Measurements from ENCODE around the gene TCAP.

TCAP gene, protein sequence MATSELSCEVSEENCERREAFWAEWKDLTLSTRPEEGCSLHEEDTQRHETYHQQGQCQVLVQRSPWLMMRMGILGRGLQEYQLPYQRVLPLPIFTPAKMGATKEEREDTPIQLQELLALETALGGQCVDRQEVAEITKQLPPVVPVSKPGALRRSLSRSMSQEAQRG

DNA sequence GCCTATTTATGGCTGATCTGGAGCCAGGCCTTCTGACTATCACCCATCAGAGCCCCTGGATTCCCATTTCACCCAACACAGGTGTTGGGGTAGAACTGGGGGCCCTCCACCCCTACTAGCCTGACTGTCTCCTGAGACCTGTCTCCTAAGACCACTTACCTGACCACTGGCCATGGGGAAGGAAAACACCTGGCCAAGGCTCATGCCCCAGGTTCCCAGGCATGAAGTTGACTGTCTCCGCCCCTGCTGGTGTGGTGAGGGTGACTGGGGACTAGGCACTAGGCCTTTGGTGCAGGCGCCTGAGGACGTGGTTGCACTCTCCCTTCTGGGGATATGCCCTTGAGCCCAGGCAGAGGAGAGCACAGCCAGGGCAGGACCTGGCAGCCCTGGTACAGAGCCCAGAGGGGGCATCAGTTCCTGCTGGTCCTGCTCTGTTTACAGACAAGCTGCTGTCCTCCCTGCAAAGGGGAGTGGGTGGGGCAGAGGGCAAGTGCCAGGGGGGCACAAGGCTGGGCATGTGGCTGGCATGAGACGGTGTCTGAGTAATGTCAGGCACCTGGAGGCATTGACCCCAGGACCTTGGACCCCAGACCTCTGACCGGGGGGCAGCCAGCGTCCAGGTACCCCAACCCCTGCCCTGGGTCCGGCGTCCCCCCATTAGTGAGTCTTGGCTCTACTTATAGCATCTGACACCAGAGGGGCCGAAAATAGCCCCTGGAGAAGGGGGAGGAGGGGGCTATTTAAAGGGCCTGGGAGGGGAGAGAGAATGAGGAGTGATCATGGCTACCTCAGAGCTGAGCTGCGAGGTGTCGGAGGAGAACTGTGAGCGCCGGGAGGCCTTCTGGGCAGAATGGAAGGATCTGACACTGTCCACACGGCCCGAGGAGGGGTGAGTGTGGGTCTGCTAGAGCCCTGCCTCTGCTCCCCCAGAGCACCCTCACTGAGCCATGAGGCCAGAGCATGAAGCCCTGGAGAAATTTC lies at the start of gene TCAP:
TCAP (plus strand) TSS at position 769 of the 981 bp plus-strand sequence; CDS start at position 780, 11 bp downstream.
- no peak for DNase-seq (ENCODE audit: low spot score)

DNA sequence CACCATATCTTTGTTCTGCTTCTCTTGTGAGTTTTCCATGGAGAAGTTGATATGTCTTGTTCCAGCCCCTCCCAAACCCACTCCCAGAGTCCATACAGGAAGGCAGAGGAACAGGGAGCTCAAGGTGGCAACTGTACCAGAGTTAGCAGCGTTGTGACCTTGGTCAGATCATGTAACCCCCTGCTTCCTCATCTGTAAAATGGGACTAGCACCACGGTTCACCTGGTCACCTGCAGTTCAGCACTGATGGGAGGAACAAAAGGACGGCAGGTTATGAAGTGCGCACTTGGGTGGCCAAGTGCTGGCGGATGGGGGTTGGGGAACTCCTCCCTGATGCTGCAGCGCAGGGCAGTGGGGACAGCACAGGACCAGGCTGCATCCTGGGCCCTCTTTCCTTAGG lies 49.7 kb upstream of the TCAP start:
- DNase-seq (ENCODE audit: low spot score): no peak

DNA sequence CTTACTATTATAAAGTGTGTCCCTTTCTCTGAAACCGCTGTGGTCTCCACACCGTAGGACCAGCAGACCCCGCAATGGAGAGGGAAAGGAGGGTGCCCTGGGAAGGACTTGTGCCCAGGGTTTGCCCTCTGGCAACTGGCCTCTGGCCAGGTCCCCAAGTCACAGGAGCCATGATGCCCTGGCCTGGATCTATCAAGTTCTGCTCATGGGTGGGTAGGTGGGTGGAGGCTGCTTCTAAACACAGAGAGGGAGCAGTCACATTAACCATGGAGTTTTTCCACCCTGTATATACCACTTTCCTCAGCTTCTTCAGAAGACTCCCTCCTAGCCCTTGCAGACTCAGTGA lies 48.1 kb upstream of the TCAP start:
- no peak for DNase-seq (ENCODE audit: low spot score)

DNA sequence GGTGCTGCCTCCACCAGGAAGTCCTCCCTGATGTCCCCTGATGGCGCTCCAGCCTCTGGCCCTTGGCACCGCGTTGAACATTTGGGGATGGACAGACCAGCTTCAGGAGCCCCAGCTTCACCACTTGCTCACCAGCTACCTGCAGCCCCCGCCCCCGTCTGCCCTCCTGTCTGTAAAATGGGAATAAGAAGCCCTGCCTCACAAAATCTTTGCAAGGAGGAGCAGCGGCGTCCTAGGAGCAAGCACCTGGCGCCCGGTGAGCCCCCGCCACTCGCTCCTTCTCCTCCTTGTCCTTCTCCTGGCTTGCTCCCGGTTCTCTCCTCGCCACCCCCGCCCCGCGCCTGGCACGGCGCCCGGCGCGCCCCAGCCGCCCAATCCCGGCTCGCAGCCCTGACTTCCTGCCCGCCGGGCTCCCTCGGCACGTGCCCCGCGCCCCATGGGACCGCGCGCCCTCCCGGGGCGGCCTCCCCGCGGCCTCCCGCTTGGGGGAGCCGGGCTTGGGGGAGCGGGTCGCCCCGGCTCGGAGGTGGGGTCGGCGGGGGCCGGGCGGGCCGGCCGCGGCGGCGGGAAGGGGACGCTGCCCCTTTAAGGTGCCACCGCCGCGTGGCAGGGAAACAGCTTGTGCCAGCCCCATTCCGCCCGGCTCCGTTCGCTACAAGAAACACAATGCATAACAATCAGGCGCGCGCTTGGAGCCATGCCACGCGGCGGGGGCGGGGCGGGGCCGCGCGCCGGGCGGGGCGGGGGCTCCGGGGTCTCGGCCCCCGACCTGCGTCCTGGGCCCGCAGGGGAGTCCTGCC lies 47.5 kb upstream of the TCAP start:
- DNase-seq (ENCODE audit: low spot score): peak; percentile 53

DNA sequence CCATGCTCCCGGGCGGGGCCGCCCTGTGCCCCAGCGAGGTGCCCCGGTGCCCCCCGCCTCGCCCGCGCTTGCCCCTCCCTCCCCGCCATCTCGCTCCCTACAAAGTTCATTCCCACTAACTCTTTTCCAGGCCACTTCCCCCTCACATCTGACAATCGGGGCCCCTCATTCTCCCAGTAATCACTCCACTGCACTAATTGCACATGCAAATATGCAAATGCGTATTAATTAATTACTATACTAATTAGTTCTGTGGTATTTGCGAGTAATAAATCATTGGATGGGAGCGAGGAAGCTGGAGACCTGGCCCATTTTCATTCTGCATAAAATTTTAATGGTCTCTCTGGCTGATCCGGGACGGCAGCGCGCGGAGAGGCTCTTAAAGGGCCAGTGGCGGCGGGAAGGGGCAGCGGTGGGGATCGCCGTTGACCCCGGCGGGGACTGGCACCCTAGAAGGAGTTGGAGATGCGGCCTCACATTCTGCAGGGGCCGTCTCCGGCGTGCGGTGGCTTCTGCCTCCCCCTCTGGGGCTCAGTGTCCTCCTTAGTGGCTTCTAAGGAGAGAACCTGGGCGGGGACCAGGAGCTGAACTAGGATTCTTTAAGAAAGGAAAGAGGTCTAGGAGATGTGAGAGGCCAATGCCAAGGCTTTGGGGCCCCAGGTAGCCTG lies 46.8 kb upstream of the TCAP start:
- no peak for DNase-seq (ENCODE audit: low spot score)

DNA sequence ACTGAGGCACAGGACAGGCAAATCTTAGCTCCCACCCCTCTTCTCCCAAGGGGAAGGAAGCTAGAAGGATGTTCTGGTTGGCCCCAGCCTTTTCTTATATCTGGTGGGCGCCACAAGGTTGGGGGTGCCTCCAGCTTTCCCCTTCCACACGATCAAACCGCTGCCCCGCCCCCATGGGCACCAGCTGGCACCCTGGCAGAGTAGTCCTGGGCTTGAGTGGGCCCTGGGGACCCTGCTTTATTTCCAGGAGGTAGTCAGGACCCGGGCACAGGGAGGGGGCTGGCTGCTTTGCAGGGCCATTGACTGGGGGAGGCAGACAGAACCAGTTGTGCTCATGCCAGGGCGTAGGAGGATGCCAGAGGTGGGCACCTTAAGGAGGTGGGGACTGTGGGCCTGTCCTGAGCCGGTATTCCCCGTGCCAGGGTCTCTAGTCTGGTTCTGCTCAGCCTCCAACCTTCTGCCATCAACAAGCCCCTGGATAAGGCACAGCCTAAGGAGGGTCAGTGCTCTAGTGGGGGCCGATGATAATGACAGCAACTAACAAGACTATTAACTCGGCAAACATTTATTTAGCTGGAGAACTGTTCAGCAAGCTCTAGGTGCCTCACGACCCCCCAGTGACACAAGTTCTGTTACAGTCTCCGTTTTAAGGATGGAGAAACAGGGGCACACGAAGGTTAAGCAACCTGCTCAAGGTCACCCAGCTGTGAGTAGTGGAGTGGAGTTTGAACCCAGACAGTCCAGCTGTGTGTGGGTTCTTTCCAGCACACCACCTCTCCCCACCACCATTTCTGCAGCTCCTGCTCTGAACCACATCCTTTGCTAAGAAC lies 46.0 kb upstream of the TCAP start:
- no peak for DNase-seq (ENCODE audit: low spot score)

DNA sequence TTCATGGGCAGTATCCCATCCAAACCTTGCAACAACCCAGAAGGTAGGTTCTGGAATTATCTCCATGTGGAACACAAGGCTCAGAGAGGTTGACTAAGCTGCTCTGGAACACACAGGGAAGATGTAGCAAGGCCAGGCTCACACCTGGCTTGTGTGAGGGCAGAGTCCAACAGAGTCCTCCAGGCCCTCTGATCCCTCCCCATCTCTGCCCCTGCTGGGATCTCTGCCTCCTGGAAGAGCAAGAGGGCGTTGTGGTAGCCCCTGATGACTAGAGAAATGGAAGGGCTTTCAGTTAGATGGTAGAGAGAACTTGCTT lies 45.4 kb upstream of the TCAP start:
- no peak for DNase-seq (ENCODE audit: low spot score)

DNA sequence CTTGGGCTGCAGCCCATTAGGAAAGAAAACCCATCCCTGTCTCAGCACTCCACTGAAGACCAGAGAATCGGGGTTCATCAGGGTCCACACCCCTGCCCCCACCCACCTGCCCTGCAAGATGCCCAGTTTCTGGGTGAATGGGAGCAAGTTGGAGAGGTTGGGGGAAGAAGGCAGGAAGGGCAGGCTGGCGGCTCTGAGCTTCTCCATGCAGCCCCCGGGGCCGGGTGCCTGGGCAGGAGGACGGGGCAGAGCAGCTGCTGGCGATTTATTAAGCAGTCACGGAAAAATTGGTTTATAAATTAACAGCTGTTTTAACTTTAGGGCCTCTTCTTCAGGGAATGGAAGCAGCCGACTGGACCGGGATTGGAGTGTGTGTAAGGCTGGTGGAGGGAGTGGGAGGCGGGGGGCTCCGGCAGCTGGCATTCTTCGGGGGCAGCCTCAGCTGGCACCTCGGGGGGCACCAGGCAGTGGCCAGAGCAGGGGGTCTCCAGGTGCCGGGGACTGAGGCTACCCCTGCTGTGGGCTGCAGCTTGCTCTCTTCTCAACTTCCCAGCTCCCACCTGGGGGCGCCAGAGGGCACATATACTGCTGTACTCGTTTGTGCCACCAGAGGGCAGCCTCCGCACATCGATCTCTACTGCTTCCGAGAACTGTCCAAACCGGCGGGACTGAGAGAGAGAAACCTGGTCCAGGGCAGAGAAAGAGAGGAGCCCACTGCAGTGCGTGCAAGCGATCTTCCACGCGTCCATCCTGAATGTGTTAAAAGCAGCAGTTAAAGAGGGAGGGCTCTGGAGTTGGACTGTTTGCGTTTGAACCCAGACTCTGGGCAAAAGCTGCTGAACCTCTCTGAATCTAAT lies 43.4 kb upstream of the TCAP start:
- DNase-seq (ENCODE audit: low spot score): peak; percentile 94

DNA sequence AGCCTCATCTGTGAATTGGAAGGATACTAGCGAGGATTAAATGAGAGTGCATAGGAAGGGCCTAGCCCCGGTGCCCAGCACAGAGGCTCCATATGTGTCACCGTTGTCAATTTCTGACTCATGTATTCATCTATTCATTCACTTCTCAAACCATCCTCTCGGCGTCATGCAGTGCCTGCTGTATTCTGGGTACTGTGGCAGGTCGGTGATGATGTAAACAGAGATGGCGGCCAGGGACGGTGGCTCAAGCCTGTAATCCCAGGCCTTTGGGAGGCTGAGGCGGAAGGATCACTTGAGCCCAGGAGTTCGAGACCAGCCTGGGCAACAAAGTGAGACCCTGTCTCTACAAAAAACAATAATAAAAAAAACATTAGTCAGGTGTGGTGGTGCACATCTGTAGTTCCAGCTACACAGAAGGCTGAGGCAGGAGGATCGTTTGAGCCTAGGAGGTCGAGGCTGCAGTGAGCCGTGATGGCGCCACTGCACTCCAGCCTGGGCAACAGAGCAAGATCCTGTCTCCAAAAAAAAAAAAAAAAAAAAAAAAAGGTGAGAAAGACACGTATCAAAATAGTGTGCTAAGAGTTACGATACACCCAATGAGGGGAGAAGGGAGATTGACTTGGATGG lies 42.7 kb upstream of the TCAP start:
- no peak for DNase-seq (ENCODE audit: low spot score)

DNA sequence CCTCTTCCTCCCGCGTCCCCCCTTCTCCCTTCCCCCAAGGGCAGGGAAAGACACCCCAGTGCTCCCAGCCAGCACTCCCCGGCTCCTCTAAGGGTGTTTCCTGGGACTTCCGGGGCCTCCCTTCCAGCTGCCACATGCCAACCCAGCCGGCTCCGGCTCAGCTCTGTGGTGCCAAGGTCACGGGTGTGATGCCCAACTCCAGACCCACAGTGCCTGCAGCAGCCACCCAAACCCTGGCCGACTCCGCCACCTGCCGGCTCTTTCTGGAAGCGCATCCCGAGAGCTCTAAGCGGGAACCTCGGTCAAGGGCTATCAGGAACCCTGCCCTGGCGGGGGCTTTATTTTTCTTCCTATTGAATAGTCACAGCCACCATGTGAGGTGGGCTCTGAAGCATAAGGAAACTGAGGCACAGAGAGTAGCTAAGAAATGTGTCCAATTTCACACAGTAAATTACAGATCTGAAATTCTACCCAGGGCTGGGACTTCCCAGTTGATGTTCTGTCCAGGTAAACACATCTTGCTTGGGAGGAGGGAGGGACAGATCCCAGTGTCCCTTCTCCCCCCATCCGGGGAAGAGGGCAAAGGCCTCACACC lies 41.7 kb upstream of the TCAP start:
- DNase-seq (ENCODE audit: low spot score): peak; percentile 87

DNA sequence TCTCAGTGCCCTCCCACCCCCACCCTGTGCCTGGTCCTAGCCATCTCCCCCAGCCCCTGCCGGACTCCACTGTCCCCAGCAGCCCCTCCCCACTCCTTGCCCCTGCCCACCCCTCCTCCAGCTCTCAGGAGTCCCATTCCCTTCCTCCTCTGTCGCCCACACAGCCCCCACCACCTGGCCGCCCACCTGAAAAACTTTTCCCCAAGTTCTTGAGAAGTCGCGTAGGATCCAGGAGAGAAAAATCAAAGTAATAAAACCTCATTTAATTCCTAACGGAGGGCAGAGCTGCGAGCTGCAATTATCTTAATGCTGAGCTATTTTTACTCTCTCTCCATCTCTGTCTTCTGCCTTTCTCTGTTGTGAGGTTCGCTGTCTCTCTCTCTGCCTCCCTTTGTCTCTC lies 40.8 kb upstream of the TCAP start:
- no peak for DNase-seq (ENCODE audit: low spot score)

DNA sequence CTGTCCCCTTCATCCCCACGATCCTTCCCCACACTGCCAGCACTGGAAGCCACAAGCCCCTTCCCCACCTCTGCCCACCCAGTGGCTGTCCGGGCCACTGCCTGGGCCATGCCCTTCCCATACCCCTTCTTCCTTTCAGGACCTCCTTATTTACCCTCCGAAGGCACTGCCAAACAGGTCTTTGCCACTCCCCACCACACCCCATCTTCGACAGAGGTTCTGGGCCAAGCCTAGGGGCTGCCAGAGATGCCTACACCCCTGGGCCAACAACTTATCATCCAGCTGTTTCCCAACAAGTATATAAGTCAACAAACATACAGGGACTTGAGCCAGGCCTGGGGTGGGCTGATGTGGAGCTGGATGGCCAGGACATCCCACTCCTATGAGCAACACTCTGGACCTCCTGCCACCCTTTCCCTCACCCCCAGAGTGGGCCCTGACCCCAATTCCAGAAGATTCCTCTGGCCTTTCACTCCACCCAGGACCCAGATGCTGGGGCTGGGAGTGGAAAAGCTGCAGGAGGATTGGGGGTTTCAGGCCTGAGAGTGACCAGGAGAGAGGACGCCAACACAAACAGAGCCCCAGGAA lies 39.9 kb upstream of the TCAP start:
- no peak for DNase-seq (ENCODE audit: low spot score)

DNA sequence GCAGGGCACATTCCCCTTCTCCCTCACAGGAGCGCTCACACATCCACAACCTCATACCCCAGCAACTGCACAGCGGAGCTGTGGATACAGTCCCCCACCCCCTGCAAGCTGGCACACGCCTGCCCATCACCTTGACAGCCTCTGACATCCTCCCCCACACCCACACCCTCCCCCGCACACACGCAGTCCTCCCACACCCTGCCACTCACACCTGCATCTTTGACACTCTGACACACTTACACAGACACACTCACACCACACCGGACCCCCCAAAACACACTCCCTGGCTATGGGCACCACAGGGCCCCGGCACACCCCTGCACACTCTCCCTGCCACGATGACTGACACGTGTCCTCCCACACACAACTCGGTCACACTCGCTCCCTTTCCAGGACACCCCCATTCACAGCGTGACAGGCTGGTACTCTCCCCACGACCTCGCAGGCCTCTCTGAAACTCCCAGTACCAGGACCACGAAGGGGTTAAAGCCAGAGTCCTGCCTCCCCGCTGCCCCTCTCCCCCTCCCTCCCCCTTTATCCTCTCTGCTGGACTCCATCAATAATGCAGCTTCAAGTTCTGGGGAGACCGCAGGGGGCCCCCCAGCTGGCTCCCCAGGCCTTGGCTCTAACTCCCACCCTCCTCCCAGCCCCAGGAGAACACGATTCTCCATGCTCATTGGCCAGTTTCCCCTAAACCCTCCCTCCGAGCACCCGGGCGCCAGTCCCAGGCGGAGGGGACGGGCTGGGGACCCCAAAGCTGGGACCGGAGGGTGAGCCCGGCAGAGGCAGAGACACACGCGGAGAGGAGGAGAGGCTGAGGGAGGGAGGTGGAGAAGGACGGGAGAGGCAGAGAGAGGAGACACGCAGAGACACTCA lies 38.7 kb upstream of the TCAP start, which contains the start of gene PPP1R1B:
PPP1R1B (plus strand) TSS at position 782 of the 876 bp plus-strand sequence. CDS start 441 bp downstream, outside the sequence.
- no peak for DNase-seq (ENCODE audit: low spot score)

DNA sequence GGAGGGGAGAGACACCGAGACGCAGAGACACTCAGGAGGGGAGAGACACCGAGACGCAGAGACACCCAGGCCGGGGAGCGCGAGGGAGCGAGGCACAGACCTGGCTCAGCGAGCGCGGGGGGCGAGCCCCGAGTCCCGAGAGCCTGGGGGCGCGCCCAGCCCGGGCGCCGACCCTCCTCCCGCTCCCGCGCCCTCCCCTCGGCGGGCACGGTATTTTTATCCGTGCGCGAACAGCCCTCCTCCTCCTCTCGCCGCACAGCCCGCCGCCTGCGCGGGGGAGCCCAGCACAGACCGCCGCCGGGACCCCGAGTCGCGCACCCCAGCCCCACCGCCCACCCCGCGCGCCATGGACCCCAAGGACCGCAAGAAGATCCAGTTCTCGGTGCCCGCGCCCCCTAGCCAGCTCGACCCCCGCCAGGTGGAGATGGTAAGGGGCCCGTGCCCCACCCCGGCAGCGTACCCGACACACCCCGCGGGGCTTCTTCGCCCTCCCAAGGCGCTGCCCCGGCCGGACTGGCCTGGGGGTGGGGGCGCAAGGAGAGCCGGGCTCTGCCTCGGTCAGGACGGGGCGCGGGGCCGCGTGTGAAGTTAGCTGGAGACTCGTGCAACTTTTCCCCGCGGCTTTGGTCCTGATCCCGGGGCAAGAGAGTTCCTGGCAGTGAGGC lies 38.0 kb upstream of the TCAP start:
- no peak for DNase-seq (ENCODE audit: low spot score)

DNA sequence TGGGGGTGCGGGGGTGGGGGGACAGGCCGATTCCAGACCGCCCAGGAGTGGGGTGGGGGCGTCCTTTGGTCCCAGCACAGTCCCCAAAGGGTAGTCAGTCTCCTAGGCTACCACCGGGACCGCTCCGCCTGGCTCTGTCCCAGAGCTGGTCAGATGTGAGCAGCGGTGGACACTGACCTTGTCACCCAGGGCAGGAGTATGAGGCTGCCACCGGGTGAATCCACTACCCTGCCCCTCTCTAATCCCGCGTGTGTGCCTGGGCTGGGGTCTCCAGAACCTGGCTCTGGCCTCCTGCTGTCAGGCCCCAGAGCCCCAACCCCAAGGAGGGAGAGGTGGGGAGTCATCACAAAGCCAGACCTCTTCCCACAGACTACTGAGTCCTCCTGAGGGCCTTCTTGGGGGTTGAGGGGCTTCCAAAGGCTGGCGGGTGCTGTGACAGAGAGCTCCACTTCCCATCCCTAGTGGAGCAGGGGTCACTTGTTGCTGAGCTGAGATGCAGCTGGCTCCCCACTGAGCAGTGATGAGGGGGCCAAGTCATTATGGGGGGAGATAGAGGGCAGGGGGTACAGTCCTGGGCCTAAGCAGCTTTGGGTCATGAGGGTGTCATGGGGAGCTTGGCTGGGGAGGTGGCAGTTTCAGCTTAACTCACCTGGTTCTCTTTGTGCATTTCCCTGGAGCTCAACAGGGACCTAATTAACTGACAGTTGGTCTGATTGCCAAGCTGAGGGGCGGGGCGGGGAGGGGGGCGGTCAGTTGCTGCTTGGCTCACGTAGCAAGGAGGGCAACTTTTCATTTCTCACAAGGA lies 37.2 kb upstream of the TCAP start:
- DNase-seq (ENCODE audit: low spot score): no peak

DNA sequence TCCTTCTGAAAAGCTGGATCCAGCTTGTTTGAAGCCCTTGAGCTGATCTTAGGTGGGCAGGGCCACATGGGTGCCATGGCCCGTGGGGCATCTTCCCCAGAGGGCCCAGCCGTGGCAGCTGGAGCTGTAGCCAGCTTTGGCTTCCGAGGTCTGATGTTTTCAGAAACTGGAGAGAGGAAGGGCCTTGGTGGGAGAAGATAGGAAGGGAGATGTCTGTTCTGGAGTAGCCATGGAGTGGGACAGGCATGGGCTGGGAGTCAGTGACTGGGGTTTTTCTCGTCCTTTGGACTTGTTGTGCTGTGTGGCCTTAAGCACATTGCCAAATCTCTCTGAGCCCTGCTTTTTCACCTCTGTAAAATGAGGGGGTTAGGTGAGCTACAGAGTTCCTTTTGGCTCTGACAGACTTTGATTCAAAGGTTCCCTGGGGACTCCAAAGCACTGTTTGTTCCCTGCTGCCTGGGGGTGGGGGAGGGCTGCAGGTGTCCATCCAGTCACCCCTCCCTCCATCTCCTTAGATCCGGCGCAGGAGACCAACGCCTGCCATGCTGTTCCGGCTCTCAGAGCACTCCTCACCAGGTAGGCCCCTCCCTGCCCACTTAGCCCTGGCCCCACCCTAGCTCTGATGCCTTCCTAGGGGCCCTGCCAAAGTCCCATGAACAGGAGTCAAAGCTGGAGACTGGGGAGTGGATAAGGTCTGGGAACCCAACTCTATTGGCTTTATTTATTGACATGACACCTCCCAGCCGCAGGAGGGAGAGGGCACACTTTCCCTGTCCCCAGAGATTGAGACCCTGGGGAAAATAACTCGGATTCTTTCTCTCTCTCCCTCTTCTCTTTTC lies 36.3 kb upstream of the TCAP start:
- DNase-seq (ENCODE audit: low spot score): no peak
